ENCODE results near the gene CRYGN.

CRYGN gene

GRCh38 chr7:151396328-151396970 lies 43.5 kb downstream of the CRYGN start:
- no peak for DNase-seq (ENCODE audit: extremely low spot score, insufficient read length, low read depth)
- no peak for FAIRE-seq

- FAIRE-seq: no peak
- DNase-seq (ENCODE audit: extremely low spot score, insufficient read length, low read depth): no peak
Observed at GRCh38 chr7:151395036-151395367, 44.9 kb downstream of the CRYGN start.

GRCh38 chr7:151394076-151395035 lies 45.6 kb downstream of the CRYGN start:
- FAIRE-seq (no peak), DNase-seq (ENCODE audit: extremely low spot score, insufficient read length, low read depth) (no peak)

GRCh38 chr7:151393031-151393977 lies 46.6 kb downstream of the CRYGN start:
- DNase-seq (ENCODE audit: extremely low spot score, insufficient read length, low read depth) (no peak), FAIRE-seq (no peak)

- DNase-seq (ENCODE audit: extremely low spot score, insufficient read length, low read depth) (no peak), FAIRE-seq (no peak)
Observed at GRCh38 chr7:151392426-151392825, 47.5 kb downstream of the CRYGN start.

GRCh38 chr7:151392002-151392401 lies 47.9 kb downstream of the CRYGN start:
- DNase-seq (ENCODE audit: extremely low spot score, insufficient read length, low read depth) (no peak), FAIRE-seq (no peak)

GRCh38 chr7:151391358-151391730 lies 48.6 kb downstream of the CRYGN start:
- DNase-seq (ENCODE audit: extremely low spot score, insufficient read length, low read depth) (no peak), FAIRE-seq (no peak)

GRCh38 chr7:151390598-151391357 lies 49.2 kb downstream of the CRYGN start:
- FAIRE-seq (no peak), DNase-seq (ENCODE audit: extremely low spot score, insufficient read length, low read depth) (no peak)

- FAIRE-seq: no peak
- no peak for DNase-seq (ENCODE audit: extremely low spot score, insufficient read length, low read depth)
Observed at GRCh38 chr7:151389768-151390597, 50.0 kb downstream of the CRYGN start.

GRCh38 chr7:151389096-151389767 lies 50.7 kb downstream of the CRYGN start:
- DNase-seq (ENCODE audit: extremely low spot score, insufficient read length, low read depth) (no peak), FAIRE-seq (no peak)

GRCh38 chr7:151388430-151388829 lies 51.5 kb downstream of the CRYGN start:
- no peak for FAIRE-seq

GRCh38 chr7:151388007-151388297 lies 52.0 kb downstream of the CRYGN start:
- FAIRE-seq (no peak), DNase-seq (ENCODE audit: extremely low spot score, insufficient read length, low read depth) (no peak)

More at GRCh38 chr7:151388430-151388829, 51.5 kb downstream of the CRYGN start:
- no peak for DNase-seq (ENCODE audit: extremely low spot score, insufficient read length, low read depth)

- FAIRE-seq (no peak), DNase-seq (ENCODE audit: extremely low spot score, insufficient read length, low read depth) (no peak)
Observed at GRCh38 chr7:151387161-151388006, 52.6 kb downstream of the CRYGN start.

GRCh38 chr7:151386301-151387160 lies 53.4 kb downstream of the CRYGN start:
- FAIRE-seq: no peak

GRCh38 chr7:151385626-151386300 lies 54.2 kb downstream of the CRYGN start:
- DNase-seq (ENCODE audit: extremely low spot score, insufficient read length, low read depth): no peak
- FAIRE-seq: no peak

More at GRCh38 chr7:151386301-151387160, 53.4 kb downstream of the CRYGN start:
- no peak for DNase-seq (ENCODE audit: extremely low spot score, insufficient read length, low read depth)

Measured in GM18507 (cell line).